WERI-Rb-1 (cell line): Measurements from ENCODE around the gene MCU.

ENCODE experiments used
- DNase-seq: peaks from one replicate; pipeline ENCODE4 v3.0.0-alpha.2; 2020
- H3K27ac ChIP-seq: fragments of 250-450 bp; sonication (Bioruptor Pico); 2 replicates; pipeline ENCODE4 v1.5.1; 2020; ENCODE audit warnings: mild to moderate bottlenecking, moderate library complexity
- H3K27me3 ChIP-seq: fragments of 250-450 bp; sonication (Bioruptor Pico); 2 replicates; pipeline ENCODE4 v1.5.1; 2021; ENCODE audit warnings: mild to moderate bottlenecking, low read depth, moderate library complexity; ENCODE audit not compliant: insufficient read depth, severe bottlenecking
- H3K36me3 ChIP-seq: fragments of 250-450 bp; sonication (Bioruptor Pico); 2 replicates; pipeline ENCODE4 v1.5.1; 2020; ENCODE audit warnings: mild to moderate bottlenecking, moderate library complexity
- H3K4me3 ChIP-seq: 2 replicates; pipeline ENCODE4 v1.5.1; 2011; ENCODE audit warnings: low read depth, mild to moderate bottlenecking, control low read depth, low read length
- H3K9me3 ChIP-seq: fragments of 250-450 bp; sonication (Bioruptor Pico); 2 replicates; pipeline ENCODE4 v1.5.1; 2021; ENCODE audit warnings: mild to moderate bottlenecking, moderate library complexity; ENCODE audit not compliant: severe bottlenecking
- TF ChIP-seq, protein P1 (sequence below): IDR thresholded peaks from 2 replicates; pipeline ENCODE4 v1.5.1; 2011; ENCODE audit warnings: low read depth, mild to moderate bottlenecking, control low read depth, inconsistent platforms, low read length

The MCU gene

DNA sequence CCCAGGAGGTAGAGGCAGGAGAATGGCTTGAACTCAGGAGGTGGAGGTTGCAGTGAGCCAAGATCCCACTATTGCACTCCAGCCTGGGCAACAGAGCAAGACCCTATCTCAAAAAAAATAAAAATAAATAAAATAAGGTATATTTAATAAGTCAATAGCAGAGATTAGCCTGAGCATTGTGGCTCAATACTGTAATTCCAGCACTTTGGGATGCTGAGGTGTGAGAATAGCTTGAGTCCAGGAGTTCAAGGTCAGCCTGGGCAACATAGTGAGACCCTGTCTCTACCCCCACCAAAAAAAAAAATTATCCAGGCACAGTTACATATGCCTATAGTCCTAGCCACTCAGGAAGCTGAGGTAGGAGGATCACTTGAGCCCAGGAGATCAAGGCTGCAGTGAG, 163.2 kb downstream of the MCU start:
- Histone ChIP-seq H3K9me3 (no peaks in the 10 kb centered on the region), H3K27me3 (no peaks in the 10 kb centered on the region), H3K4me3 (no peak overlapping the region), H3K27ac (no peak overlapping the region), H3K36me3 (no peaks in the 10 kb centered on the region; the same call in 1 of the 2 replicates)
- no peak for DNase-seq
- TF ChIP-seq, protein P1, sequence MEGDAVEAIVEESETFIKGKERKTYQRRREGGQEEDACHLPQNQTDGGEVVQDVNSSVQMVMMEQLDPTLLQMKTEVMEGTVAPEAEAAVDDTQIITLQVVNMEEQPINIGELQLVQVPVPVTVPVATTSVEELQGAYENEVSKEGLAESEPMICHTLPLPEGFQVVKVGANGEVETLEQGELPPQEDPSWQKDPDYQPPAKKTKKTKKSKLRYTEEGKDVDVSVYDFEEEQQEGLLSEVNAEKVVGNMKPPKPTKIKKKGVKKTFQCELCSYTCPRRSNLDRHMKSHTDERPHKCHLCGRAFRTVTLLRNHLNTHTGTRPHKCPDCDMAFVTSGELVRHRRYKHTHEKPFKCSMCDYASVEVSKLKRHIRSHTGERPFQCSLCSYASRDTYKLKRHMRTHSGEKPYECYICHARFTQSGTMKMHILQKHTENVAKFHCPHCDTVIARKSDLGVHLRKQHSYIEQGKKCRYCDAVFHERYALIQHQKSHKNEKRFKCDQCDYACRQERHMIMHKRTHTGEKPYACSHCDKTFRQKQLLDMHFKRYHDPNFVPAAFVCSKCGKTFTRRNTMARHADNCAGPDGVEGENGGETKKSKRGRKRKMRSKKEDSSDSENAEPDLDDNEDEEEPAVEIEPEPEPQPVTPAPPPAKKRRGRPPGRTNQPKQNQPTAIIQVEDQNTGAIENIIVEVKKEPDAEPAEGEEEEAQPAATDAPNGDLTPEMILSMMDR = no peak

DNA sequence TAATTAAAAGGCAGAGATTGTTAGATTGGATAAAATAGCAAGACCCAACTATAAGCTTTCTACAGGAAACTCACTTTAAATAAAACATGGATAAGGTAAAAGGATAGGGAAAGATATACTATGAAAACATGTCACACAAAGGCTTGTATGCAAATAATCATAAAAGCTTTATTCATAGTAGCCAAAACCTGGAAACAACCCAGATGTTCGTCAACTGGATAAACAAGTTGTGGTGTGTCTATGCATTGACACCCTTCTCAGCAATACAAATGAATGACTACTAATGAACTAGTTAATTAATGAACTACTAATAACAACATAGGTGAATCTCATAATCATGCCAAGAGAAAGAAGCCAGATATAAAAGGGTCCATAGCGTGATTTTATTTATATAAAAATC, 163.8 kb downstream of the MCU start:
- Histone ChIP-seq H3K27me3 (no peaks in the 10 kb centered on the region), H3K4me3 (no peak overlapping the region), H3K27ac (no peak overlapping the region), H3K9me3 (no peaks in the 10 kb centered on the region), H3K36me3 (no peaks in the 10 kb centered on the region; the same call in 1 of the 2 replicates)
- no peak for DNase-seq
- TF ChIP-seq, protein P1 = no peak

- no peaks in the 10 kb centered on the region; the same call in 1 of the 2 replicates for H3K36me3 ChIP-seq
- H3K27ac ChIP-seq = no peak overlapping the region
- TF ChIP-seq, protein P1 = no peak
- no peaks in the 10 kb centered on the region for H3K27me3 ChIP-seq
- no peak overlapping the region for H3K4me3 ChIP-seq
- no peaks in the 10 kb centered on the region for H3K9me3 ChIP-seq
- DNase-seq = no peak
Observed at GRCh38 chr10:72858067-72858466, 166.1 kb downstream of the MCU start.

DNA sequence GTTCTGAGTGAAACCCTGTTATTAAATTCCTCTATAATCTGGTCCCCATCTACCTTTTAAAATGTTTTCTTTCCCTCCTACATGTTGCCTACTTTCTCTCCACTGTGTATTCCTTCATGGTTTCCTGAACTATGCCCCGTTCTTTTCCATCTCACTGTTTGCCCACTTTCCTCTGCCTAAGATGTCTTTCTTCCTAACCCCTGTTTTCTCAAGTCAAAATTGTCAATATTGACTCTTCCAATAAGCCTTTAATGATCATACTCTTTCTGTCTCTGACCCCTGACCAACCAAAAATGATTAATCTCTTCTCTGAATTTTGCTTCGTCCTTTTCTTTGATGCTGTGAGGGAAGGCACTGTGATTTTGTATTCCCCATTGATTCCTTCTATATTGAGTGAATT, 171.0 kb downstream of the MCU start:
- H3K9me3 ChIP-seq = no peaks in the 10 kb centered on the region
- no peak overlapping the region for H3K27ac ChIP-seq
- DNase-seq = no peak
- no peak overlapping the region for H3K4me3 ChIP-seq
- TF ChIP-seq, protein P1 = no peak
- H3K36me3 ChIP-seq = no peaks in the 10 kb centered on the region; the same call in 1 of the 2 replicates
- H3K27me3 ChIP-seq = no peaks in the 10 kb centered on the region

GRCh38 chr10:72875250-72876055, 183.5 kb downstream of the MCU start:
- no peaks in the 10 kb centered on the region for H3K9me3 ChIP-seq
- H3K27ac ChIP-seq = no peak overlapping the region
- H3K4me3 ChIP-seq = no peak overlapping the region
- no peak for DNase-seq
- peaks cover 3% of the 10 kb centered on the region; the same call in 1 of the 2 replicates for H3K36me3 ChIP-seq
- TF ChIP-seq, protein P1 = no peak
- no peaks in the 10 kb centered on the region for H3K27me3 ChIP-seq
